Ishikawa (cell line): ENCODE results near the gene IP6K3.

Experiments used
- EP300 ChIP-seq: IDR thresholded peaks from 2 replicates; pipeline ENCODE4 v1.6.1; 2012; ENCODE audit warnings: borderline replicate concordance
- TAF1 ChIP-seq: IDR thresholded peaks from 2 replicates; pipeline ENCODE4 v1.6.1; 2012; ENCODE audit warnings: low read depth, mild to moderate bottlenecking
- TF ChIP-seq, protein P1 (sequence below): IDR thresholded peaks from 2 replicates; pipeline ENCODE4 v1.6.1; 2012

DNA sequence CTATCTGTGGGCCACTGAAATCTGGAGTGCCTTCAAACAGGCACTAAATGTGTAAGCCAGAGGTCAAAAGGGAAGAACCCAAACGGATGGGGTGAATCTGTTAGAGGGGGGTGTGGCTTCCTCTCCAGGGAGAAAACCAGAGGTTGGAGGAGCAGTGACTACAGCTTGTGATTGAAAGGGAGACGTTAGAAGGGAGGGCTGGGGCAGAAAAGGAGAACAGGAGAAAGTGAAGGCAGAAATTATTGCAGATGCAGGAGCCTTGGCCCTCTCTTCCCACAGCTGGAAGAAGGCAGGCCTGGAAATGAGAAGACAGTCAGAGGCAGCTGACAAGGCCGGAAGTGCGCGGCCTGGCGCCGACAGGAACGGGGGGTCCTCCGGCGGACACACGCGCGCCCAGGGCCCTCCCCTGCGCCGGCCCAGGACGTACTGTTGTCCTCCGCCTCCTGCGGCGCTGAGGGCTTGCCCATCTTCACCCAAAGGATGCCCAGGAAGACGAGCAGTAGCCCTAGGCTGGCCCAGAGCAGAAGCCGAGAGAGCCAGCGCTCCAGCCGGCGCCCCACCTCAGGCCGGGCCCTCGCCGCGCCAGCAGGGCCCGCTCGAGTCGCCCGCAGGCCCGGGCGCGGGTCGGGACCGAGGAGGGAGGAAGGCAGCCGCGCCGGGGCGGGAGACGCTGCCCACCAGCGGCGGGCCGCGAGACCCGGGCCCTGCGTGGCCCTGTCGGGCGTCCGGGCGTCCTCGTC lies 41.4 kb upstream of the IP6K3 start:
- no peak for TF ChIP-seq EP300
- TF ChIP-seq, protein P1, sequence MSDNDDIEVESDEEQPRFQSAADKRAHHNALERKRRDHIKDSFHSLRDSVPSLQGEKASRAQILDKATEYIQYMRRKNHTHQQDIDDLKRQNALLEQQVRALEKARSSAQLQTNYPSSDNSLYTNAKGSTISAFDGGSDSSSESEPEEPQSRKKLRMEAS = peak; percentile 45; the same call in 1 of the 2 replicates
- no peak for TF ChIP-seq TAF1
